Measurements from ENCODE around the gene GLI2.
A peak's percentile ranks its signal among the peaks of the same experiment; 100 is the strongest.

Gene GLI2

DNA sequence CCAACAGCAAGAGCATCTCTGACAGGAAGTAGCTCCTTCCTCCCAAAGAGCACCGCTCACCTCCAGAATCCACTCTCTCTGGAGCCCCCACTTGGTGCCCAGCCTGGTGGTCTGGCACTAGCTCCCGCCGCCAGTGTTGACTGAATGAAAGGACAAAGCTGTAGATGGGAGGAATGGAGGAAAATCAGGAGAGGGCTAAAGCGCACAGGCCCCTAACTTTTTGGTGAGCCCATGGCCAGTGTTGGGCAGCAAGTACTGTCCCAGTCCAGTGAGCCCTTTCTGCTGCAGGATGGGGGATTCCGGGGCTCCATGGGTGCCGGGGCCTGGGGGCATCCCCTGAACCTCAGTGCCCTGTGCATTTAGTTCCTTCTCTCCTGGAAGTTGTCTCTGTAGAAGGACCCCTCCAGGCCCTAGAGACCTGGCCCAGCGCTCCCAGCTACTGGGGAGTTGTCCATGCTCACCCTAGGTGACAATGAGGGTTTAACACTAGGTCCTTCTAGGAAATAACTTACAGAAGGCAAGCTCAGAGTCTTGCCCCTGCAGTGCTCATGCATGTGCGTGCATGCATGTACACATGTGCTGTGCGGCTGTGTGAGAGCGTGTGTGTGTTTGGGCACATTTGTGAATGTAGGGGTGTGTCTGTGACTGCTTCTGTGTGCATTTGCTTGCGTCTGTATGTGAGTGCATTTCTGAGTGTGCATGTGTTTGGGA, 33.6 kb downstream of the GLI2 start:
- FAIRE-seq (no peak), DNase-seq (ENCODE audit: low spot score) (no peak)

DNA sequence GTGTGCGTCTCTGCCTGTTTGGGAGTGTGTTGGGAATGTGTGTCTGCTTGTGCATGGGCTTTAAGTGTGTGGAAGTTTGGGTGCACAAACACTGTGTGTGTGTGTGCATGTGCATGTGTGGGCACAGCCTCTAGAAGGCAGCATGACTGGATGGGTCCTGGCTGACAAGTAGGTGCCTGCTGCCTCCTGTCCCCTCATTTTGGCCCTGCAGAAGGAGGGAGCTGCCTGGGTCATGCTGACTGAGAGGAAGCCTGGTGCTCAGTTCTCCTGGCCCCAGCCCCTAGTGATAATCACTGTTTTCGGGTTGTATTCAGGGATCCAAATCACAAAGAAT, 34.1 kb downstream of the GLI2 start:
- no peak for FAIRE-seq
- no peak for DNase-seq (ENCODE audit: low spot score)

DNA sequence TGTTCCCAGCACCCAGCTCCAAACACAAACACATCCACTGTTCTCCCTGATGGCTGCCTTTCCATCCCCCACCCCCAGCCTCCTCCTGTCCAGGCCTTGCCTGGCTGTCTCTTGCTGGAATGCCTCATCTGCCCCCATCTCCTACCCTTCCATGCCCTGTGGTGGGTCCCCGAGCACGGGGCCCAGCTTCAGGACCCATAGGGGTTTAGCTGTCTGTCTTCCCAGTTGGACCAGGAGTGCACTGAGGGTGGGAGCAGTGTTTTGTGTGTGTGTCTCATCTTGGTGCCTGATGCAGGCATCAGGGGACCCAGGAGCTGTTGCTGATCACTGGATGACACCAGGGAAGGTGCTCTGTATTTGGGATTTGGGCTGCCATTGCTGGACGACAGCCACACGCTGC, 34.5 kb downstream of the GLI2 start:
- FAIRE-seq (no peak), DNase-seq (ENCODE audit: low spot score) (no peak)

DNA sequence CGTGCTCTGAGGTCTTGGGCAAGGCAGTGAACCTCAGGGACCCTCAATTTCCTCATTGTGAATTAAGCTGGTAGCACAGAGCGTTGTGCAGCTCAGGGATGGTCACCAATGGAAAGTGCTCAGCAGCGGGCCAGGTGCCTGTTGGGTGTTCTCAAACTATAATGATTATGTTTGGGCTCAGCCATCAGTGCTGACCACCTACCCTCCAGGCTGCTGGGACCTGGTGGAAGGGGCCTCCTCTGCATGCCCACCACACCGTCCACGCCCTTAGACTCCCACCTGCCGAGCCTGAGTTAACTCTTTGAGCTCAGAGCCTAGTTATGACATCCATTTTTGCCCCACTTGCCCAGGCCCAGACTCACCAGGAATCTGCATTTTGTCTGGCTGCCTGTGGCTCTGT, 35.0 kb downstream of the GLI2 start:
- DNase-seq (ENCODE audit: low spot score) (no peak), FAIRE-seq (no peak)

DNA sequence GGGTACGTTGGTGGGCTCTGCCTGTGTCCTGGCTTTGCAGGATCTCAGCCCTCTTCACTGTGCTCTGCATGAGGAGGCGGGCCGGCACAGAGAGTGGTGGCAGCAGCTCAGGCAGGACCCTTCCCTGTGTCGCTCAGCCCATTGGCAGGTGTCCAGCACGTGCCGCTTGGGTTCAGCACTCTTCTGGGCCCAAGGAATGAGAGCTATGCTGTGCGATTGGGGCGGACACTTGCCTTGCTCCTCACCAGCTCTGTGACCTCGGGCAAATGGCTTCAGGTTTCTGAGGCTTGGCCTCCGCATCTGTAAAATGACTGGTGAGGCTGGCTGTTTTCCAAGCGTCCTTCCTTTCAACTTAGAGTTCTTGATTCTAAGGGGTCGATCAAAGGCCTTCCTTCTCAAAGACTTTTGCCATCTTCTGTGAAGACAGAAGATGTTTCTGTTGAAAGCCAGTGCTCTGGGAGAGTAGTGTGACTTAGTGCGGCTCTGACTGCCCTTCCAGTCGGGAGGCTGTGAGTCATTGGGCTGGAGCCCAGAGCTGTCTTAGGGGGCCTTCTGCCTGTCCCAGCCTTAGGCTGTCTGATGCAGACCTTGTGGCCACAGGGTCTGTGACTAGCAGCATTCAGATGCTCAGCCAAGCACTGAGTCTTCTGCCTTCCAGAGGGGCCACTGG, 35.6 kb downstream of the GLI2 start:
- DNase-seq (ENCODE audit: low spot score) (peak; percentile 74), FAIRE-seq (peak; percentile 14)

DNA sequence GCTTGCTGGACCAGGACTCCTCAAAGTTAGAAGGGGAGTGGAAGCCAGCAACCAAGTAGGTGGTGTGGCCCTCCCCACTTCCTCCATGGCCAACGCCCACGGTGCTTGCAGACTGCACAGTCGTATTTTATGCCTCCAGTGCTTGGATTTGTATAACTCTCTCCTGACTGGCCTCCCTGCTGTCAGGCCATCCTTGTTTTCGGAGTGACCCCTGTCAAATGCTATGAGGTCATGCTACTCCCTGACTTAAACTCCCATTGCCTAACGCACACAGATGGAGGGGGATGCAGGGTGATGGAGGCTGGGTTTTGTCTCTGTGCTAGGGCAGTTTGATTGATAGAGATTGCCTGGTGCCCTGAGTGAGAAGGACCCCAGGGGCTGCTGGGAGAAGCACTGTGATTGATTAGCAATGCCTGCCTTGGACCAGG, 36.1 kb downstream of the GLI2 start:
- FAIRE-seq (no peak), DNase-seq (ENCODE audit: low spot score) (no peak)

DNA sequence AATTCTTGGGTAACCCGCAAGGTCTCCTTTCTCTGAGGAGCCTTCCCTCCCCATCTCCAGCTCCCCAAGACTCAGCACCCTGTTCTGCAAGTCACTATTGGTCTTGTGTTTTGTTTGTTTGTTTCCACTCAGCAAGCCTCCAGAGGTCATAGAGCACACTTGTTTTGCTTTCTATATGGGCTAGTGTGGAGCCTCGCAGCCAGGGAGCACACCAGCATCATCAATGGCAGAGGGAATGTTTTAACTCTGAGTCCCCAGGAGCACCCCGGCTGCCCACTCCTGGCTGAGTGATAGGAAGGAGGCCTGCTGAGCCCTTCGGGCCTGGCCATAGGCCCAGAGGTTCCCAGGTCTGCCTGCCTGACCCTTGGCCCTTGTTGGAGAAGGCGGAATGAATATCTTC, 36.6 kb downstream of the GLI2 start:
- FAIRE-seq (no peak), DNase-seq (ENCODE audit: low spot score) (no peak)

DNA sequence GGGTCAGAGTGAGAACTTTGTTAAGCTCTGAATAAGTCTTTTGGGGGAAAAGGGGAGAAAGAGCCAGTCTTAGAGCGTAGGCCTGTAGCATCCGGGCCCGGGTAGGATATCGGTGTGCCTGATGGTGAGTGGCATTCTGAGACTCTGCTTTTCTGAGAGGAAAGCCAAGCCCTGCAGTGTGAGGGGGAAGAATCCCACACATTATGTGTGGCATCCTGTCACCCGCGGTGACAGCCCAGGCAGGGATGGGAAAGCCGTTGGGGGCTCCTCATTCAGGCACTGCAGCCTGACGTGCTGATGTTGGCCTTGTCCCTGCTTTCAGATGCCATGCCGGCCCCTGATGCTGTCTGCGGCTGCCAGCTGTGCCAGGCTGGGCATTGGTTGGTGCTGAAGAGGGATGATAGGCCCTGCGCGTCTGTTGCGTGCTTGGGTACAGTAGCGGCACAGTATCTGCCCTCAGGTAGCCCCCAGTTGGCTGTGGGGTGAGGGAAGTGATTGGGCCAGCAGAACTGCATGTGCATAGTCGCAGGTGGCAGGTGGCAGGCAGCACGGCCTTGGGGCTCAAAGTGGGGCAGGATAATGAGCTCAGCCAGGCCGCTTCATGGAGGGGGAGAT, 37.6 kb downstream of the GLI2 start:
- DNase-seq (ENCODE audit: low spot score) (no peak), FAIRE-seq (no peak)

DNA sequence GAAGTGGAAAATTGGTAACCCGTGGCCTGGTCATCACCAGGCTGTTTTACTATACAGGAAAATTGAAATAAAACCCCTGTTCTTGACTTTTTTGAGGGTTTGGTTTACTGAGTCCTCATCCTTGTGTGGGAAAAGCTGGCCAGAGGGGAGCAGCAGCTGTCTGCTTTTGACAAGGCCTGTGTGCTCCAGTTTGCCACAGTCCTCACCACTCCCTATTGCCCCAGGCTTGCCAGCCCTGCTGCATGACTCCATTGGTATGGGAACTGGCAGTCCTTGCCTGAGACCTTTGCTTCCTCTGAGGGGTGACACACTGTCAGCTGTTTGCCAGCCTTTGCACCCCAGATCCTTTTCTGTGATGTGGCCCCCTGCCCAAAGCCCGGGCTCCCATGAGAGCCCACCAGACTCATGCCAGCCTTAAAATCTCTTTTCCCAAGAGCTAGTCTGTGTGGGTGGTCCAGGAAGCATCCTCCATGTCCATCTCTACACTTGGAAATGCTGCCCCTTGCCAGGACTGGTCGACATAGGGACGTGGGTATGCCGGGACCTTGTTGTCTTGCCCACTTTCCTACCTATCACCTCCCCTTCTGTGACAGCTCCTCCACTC, 39.0 kb downstream of the GLI2 start:
- FAIRE-seq (no peak), DNase-seq (ENCODE audit: low spot score) (no peak)

DNA sequence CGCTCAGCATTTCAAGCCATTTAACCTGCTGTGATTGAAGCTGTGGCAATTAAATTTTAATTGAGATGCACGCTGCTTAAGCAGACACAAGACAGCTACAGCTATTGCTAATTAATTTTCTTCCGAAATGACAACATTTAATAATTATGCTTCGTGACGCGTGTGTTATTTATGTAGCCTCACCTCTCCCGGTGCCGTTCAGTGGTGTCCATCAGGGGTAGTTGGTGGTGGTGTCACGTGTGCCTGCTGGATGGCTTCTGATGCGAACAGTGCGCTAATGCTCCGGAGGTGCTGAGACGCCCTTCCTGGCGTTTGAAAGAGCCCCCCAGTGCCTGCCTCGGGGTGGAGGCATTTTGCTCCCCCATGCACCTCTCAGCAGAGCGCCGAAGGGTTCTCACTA, 39.5 kb downstream of the GLI2 start:
- no peak for FAIRE-seq

DNA sequence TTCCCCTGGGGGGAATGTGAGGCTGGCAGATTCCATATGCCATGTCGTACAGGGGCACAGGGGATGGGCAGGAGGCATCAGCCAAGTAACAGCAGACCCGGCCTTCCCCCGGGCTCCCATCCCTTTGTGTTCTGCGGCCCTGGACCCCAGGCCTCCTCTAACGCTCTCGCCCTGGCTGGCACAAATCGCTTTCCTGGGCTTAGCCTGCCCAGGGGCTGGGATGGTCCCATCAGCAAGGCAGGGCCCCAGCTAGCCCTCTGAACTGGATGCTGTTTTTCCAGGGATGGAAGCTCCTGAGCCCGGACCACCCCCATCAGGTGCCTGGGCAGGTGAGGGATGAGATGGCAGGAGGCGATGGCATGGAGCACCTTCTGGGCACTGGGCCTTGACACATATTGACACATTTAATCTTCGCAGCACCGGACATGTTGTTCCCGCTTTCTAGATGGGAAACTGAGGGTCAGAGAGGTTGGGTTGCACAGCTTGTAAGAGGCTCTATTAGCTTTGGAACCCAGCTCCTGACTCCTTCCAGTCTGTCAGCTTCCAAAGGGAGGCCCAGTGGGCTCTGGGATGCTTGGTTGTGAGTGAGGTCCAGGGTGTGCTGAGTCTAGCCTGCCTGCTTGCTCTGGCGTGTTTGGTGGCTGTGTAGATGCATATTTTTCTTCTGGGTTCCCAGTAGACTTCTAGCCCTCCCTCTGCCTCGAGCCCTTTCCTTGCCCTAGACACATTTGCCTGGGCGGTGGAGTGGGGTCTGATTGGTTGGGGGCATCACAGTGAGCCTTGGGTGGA, 40.3 kb downstream of the GLI2 start:
- DNase-seq (ENCODE audit: low spot score) (no peak), FAIRE-seq (no peak)

More for the DNA sequence above, 39.5 kb downstream of the GLI2 start:
- no peak for DNase-seq (ENCODE audit: low spot score)

DNA sequence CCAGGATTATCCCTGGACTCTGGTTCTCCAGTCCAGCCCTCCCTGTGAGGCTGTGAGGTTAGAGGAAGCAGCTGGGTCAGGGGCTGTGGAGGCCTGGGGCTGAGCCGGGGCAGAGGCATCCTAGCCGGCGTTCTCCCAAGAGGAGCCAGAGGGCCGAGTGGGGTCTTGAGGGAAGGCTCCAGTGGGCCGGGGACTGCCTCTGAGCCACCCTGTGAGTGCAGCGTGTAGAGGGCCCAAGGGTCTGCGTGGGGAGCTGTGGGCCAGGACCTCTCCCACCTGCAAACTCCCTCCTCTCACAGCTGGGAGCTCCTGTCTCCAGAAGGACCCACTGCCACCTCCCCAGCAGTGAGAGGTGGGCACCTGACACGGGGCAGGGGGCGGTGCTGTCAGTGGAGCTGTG, 41.0 kb downstream of the GLI2 start:
- FAIRE-seq (no peak), DNase-seq (ENCODE audit: low spot score) (no peak)

DNA sequence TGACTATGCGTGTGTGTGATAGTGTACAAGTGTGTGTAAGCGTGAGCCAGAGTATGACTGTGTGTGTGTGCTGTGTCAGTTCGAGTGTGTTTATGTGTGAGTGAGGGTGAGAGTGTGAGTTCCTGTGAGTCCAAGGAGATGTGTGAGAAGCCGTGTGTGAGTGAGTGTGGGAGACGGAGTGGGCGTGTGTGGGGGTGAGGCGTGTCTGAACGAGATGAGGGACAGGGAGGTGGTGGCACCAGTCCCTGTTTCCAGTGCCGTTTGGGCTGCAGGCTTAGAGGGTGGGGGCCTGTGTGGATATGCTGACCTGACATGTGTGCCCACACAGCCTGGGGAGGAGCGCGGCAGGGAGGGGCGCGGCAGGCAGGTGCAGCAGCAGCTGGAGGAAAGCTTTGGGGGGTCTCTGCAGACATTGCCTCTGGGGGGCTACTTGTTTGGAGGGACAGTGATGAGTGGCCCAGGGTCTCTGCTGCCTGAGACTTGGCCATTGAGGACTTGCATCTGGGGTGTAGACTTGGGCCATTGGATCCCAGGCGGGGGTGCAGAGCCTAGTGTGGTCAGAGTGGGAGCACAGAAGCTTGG, 41.6 kb downstream of the GLI2 start:
- FAIRE-seq (no peak), DNase-seq (ENCODE audit: low spot score) (no peak)

DNA sequence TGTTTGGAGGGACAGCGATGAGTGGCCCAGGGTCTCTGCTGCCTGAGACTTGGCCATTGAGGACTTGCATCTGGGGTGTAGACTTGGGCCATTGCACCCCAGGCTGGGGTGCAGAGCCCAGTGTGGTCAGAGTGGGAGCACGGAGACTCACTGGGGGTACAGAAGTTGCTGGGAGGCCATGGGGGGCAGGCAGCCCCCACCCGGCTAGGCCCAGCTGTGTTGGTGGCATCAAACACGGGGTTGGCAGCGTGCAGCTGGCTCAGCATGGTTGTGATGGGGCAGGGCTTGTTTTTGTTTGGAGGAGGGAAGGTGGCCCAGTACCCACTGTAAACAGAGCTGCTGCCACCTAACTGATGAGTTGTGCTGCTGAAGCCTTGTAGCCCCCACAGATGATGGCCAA, 42.1 kb downstream of the GLI2 start:
- no peak for FAIRE-seq

DNA sequence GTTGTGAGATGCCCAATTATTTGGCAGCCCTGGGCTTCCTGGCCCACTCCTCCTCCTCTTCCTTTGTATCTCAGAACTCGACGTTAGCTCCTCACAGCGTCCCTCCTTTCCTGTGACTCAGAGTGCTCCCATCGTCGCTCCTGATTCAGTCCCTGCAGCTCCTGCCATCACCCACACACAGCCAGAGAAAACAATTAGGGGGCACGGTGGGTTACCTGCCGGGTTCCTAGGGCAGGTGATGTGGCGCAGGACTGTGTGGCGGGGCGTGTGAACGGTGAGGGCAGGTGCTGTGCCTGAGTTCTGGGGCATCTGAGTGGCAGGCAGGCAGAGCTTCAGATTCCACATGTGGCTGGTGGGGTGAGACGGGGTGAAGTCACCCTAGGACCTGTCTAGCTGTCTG, 42.6 kb downstream of the GLI2 start:
- DNase-seq (ENCODE audit: low spot score) = no peak

More for the DNA sequence above, 42.1 kb downstream of the GLI2 start:
- no peak for DNase-seq (ENCODE audit: low spot score)

DNA sequence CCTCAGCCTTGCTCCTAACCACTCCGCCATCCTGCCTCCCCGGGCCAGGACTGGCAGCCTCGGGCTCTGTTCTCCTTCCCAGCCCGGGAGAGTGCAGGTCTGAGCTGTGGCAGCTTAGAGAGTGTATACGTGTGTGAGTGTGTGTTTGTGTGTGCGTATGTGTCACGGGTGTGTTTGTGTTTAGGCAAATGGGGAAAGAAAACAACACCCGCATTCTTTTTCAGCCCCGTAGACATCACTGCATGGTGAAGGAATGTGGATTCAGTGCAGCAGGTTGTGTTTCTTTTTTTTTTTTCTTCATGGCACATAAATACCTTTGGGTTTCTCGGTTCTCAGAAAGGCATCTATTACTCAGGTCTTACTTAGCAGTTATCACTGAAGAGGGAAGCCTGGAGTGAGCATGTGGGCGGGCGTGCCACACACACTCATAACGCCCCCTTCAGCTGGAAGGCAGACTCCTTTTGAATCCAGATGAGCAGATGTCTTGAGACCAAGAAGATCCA, 44.2 kb downstream of the GLI2 start:
- DNase-seq (ENCODE audit: low spot score) (peak; percentile 30), FAIRE-seq (no peak)

More for the DNA sequence above, 42.6 kb downstream of the GLI2 start:
- FAIRE-seq = no peak

DNA sequence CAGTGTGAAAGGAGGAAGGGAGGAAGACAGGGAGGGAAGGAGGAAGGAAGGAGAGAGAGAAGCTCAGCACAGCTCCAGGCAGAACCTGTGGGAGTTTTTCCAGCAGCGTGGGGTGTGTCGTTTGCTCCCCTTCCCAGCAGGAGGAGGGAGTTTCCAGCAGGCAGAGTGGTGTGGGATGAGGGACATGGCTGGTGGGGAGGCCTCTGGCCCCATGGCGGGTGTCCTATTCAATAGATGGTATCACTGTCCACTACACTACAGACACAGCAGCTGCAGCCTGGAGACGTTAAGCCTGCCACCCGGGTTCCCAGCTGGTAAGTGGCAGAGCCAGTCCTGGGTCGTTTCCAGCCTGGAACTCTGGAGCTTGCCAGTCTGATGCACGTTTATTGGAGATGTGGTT, 44.7 kb downstream of the GLI2 start:
- no peak for DNase-seq (ENCODE audit: low spot score)
- no peak for FAIRE-seq

DNA sequence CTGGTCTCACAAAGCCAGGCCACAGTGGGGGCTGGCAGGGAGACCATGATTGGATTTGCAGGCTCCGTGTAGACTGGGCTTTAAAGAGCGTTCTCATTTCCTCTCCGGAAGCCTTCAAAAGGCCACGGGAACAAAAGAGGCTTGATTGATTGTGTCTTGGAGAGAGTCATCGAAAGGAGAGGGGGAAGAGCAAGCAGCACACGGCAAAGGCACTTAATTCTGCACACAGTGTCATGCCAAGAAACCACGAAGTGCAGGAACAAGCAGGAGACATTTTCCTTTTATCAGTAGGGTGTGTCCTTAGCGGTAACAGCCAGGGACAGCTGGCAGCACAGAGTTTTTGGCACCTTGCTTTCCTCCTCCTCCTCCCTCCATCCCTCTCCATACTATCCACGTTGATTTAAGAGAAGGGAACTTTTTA, 47.7 kb downstream of the GLI2 start:
- FAIRE-seq (no peak), DNase-seq (ENCODE audit: low spot score) (no peak)

DNA sequence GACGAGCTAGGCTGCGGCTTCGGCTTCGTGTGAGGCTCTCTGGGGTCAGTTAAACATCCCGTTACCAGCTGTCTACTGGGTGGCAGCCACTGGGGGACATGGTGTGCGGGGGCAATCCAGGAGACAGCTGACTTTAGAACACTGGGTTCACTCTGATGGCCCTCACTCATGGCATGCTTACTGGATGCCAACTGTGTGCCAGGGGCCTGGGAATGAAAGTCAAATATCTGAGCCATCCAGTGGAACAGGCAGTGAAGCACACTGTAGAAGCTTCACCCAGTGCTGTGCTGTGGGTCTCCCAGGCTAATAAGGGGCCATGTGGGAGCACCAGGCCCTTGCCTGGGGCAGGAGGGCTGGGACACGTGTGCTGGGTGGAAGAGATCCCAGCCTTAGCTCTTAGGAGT, 48.3 kb downstream of the GLI2 start:
- FAIRE-seq = no peak
- DNase-seq (ENCODE audit: low spot score) = no peak
